HCEC 1CT (cell line): ENCODE measurements around the gene CARMIL1.
"Not testable (repeated sequence)": the region's sequence is repeated elsewhere in the genome, so short reads cannot be mapped to it uniquely, and the experiment has no call there.

Source experiments
- DNase-seq: peaks from one replicate; pipeline ENCODE4 v3.0.0-alpha.2; 2017

CARMIL1 gene

GRCh38 chr6:25537349-25538018 is 258.3 kb downstream of the CARMIL1 start:
- DNase-seq, result no peak

- no peak for DNase-seq
Measured at GRCh38 chr6:25541228-25541627, 262.1 kb downstream of the CARMIL1 start.

GRCh38 chr6:25542984-25543910 is 264.1 kb downstream of the CARMIL1 start:
- DNase-seq, result no peak

- DNase-seq, result no peak
Measured at GRCh38 chr6:25544833-25545232, 265.7 kb downstream of the CARMIL1 start.

- no peak for DNase-seq
Measured at GRCh38 chr6:25547797-25548196, 268.6 kb downstream of the CARMIL1 start.

GRCh38 chr6:25548451-25548850 is 269.3 kb downstream of the CARMIL1 start:
- DNase-seq, result no peak

- DNase-seq, result no peak
Measured at GRCh38 chr6:25550631-25551030, 271.5 kb downstream of the CARMIL1 start.

- DNase-seq, result no peak
Measured at GRCh38 chr6:25553502-25553901, 274.3 kb downstream of the CARMIL1 start.

- DNase-seq, result no peak
Measured at GRCh38 chr6:25555188-25555587, 276.0 kb downstream of the CARMIL1 start.

- DNase-seq, result peak; percentile 56
Measured at GRCh38 chr6:25556516-25556915, 277.3 kb downstream of the CARMIL1 start.

- no peak for DNase-seq
Measured at GRCh38 chr6:25558155-25558817, 279.1 kb downstream of the CARMIL1 start.

- DNase-seq, result no peak
Measured at GRCh38 chr6:25560865-25561264, 281.7 kb downstream of the CARMIL1 start.

- no peak for DNase-seq
Measured at GRCh38 chr6:25564943-25565342, 285.8 kb downstream of the CARMIL1 start.

GRCh38 chr6:25570578-25570977 is 291.4 kb downstream of the CARMIL1 start:
- DNase-seq, result no peak

- DNase-seq, result no peak
Measured at GRCh38 chr6:25576919-25577318, 297.7 kb downstream of the CARMIL1 start.

GRCh38 chr6:25578538-25578937 is 299.4 kb downstream of the CARMIL1 start:
- DNase-seq, result no peak

GRCh38 chr6:25579391-25579883 is 300.3 kb downstream of the CARMIL1 start:
- DNase-seq, result no peak

GRCh38 chr6:25579902-25580495 is 300.8 kb downstream of the CARMIL1 start:
- DNase-seq, result no peak

- no peak for DNase-seq
Measured at GRCh38 chr6:25582101-25582500, 302.9 kb downstream of the CARMIL1 start.

- DNase-seq, result no peak
Measured at GRCh38 chr6:25583099-25583498, 303.9 kb downstream of the CARMIL1 start.

- DNase-seq, result no peak
Measured at GRCh38 chr6:25583906-25584305, 304.7 kb downstream of the CARMIL1 start.

GRCh38 chr6:25585225-25585624 is 306.1 kb downstream of the CARMIL1 start:
- DNase-seq, result no peak

- DNase-seq, result not testable (repeated sequence)
Measured at GRCh38 chr6:25586119-25586518, 306.9 kb downstream of the CARMIL1 start.
